Epithelial cell of proximal tubule (primary cell): ENCODE data around the gene ATAT1. TPM values are rescaled to one million over a fixed set of nuclear protein-coding genes. Genes with fewer than 3 reads are reported as not detected.
A peak's percentile ranks its signal among the peaks of the same experiment; 100 is the strongest.

ENCODE experiments used
- DNase-seq: peaks from one replicate; pipeline ENCODE4 v3.0.0-alpha.2; 2011; ENCODE audit warnings: low read depth
- H3K4me3 ChIP-seq: 2 replicates; pipeline ENCODE4 v1.5.1; 2011; ENCODE audit warnings: low read depth, mild to moderate bottlenecking, low read length
- CTCF ChIP-seq: conservative IDR thresholded peaks from 2 replicates; pipeline ENCODE4 v1.5.1; 2012; ENCODE audit warnings: low read depth, mild to moderate bottlenecking, low read length
- total RNA-seq: library from RNA; depleted of rRNA; stranded (reverse); fragments of >200 nt; gene quantifications from 2 replicates; pipeline ENCODE4 v1.2.3, GENCODE V29; 2015

ATAT1 gene
- total RNA-seq, 1 donor from 2014 or later = 6.2 TPM

DNA sequence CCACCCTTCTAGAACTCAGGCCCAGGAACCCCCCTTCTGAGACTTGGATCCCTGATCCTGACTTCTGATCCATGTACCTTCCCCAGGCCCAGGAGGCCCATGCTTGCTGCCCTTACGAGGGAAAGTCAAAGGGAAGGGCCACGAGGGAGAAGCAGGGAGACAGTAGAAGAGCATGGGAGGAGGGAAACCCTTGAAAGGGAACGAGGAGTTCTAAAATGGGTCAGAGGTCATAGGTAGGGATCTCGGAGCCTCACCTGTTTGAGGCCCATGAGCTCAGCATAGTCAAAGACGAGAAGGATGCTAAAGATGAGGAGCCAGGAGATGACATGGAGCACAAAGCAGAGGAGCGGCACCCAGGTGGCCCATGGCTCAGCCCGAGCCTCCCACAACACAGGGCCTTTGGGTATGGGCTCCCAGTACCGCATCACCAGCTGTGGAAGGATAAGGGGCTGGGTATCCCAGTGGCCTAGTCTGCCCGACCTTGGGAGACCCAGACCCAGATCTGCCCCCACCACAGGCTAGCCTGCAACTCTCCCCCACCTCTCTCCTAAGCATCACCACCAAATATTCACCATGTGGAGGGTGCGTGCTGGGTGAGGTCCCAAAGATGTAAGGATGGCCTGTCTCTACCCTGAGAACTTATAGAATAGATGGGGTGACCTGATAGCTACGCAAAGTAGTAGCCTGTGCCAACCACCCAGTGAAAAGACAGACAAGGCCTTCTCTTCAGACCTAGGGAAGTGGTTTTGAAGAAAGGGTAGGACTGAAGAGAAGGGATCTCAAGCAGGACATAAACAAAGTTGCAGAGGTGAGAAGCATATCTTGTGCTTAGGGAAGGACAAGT is 62.6 kb downstream of the ATAT1 start:
- no peak overlapping the region for H3K4me3 ChIP-seq
- no peak for TF ChIP-seq CTCF

GRCh38 chr6:30689985-30690384 is 63.3 kb downstream of the ATAT1 start:
- no peak for TF ChIP-seq CTCF
- no peak for DNase-seq
- peak overlapping the region; percentile 82 for H3K4me3 ChIP-seq

More for the DNA sequence above, 62.6 kb downstream of the ATAT1 start:
- DNase-seq = no peak

DNA sequence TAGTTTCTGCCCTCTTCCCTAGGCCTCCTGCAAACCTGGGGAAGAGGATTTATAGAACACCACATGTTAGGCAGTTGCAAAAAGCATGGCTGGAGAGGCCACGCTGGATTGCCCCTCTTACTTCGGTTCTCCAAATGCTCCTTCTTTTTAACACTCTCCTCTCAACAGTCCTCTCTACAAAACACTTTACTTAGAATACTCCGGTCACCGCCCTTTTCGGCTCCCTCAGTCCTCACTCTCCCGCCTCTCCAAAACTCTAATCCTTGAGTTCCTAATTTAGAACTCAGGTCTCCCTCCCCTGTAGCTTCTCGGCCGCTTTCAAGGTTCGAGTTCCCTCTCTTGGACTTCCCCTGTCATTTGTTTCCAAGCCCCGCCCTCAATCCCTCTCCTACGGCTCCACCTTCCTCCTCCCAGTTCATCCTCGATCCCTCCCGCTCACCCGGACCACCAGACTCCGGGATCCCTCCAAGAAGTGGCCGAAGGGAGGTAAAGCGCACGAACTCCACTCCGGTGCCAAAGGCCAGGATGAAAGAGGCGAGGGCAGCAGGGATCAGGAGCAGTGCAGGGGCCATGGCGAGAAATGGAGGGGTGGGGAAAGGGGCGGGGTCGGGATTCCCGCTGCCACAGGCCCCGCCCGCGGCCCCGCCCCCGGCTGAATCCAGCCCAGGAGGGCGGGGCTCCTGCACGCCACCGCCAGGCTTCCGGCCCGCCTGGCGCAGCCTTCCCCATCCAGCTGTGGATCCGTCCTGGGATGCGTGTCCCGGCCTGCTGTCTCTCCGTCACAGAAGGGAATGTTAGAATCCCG is 63.9 kb downstream of the ATAT1 start, which contains the start of gene NRM:
TSS of gene NRM (minus strand) at position 582 of the 805 bp plus-strand sequence. CDS start at position 572, 10 bp downstream.
- no peak for DNase-seq

DNA sequence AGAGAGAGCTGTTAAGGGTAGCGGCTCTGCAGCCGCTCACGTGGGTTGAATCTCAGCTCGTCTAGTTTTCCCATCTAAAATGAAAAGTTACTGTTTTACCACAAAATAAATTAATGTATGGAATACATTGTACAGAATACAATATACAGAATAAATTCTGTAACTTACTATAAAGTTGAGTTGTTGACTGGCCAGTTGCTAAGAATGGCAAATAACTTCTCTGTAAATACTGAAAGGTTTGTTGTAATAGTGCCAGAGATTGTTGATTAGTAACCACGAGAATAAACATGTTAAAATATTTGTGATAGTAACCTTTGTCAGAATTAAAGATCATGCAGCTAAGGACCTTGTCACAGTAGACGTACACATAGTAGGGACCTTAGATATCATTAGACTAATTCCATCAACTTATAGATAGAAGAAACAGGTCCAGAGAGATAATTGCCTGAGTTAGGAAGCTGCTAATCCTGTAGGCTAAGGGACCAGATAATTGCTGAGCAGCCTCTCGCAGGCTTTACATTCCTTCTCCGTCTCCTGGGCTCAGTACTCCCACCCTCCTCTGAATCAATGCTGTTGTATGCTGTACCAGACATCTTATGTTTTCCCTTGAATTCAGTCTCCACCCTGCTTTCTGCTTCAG is 64.7 kb downstream of the ATAT1 start:
- DNase-seq = no peak
- TF ChIP-seq CTCF = no peak
- peak overlapping the region; percentile 82 for H3K4me3 ChIP-seq

More for the DNA sequence above, 63.9 kb downstream of the ATAT1 start, which contains the start of gene NRM:
- no peak for TF ChIP-seq CTCF
- H3K4me3 ChIP-seq = peak within 1 kb of the TSS; percentile 82

Other genes with a start within 250 kb of the ATAT1 start
- 56.9 and 93.3 TPM in 2 replicates for gene HLA-E, start 137.4 kb upstream of the ATAT1 start, total RNA-seq
- gene GNL1, start 70.4 kb upstream of the ATAT1 start, total RNA-seq = 46.1 and 46.3 TPM in 2 replicates
- gene PRR3, start 69.6 kb upstream of the ATAT1 start, total RNA-seq = 4.6 and 5.2 TPM in 2 replicates
- 49.0 and 70.5 TPM in 2 replicates for gene ABCF1, start 55.4 kb upstream of the ATAT1 start, total RNA-seq
- 19.6 and 25.8 TPM in 2 replicates for gene PPP1R10, start 9.6 kb upstream of the ATAT1 start, total RNA-seq
- 65.8 and 87.4 TPM in 2 replicates for gene MRPS18B, start 9.0 kb upstream of the ATAT1 start, total RNA-seq
- 4.6 and 10.5 TPM in 2 replicates for gene C6orf136, start 20.3 kb downstream of the ATAT1 start, total RNA-seq
- 41.5 and 52.0 TPM in 2 replicates for gene DHX16, start 46.1 kb downstream of the ATAT1 start, total RNA-seq
- 66.5 and 77.3 TPM in 2 replicates for gene PPP1R18, start 59.8 kb downstream of the ATAT1 start, total RNA-seq
- gene NRM, start 64.1 kb downstream of the ATAT1 start, total RNA-seq = 20.4 and 22.5 TPM in 2 replicates
- 11.4 and 20.7 TPM in 2 replicates for gene MDC1, start 90.4 kb downstream of the ATAT1 start, total RNA-seq
- gene TUBB, start 93.5 kb downstream of the ATAT1 start, total RNA-seq = 1,157 and 1,940 TPM in 2 replicates
- gene FLOT1, start 115.8 kb downstream of the ATAT1 start, total RNA-seq = 91.7 and 100 TPM in 2 replicates
- gene IER3, start 117.7 kb downstream of the ATAT1 start, total RNA-seq = 336 and 354 TPM in 2 replicates